Hindlimb muscle (tissue), 1 donor: Measurements from ENCODE around the gene CFAP161. TPM values are rescaled to one million over a fixed set of nuclear protein-coding genes. Genes with fewer than 3 reads are reported as not detected.
A peak's percentile ranks its signal among the peaks of the same experiment; 100 is the strongest.
"Not testable (repeated sequence)": the region's sequence is repeated elsewhere in the genome, so short reads cannot be mapped to it uniquely, and the experiment has no call there.

Experiments
- DNase-seq: peaks from one replicate; pipeline ENCODE4 v3.0.0-alpha.2; 2013
- polyA plus RNA-seq: library from polyadenylated mRNA; unstranded; fragments of 120-200 nt; gene quantifications from one replicate; pipeline ENCODE4 v1.2.1, GENCODE V29; 2013; ENCODE audit not compliant: insufficient read length

CFAP161 gene
- polyA plus RNA-seq, 1 donor: 0.32 TPM

GRCh38 chr15:81158561-81158960, 24.5 kb downstream of the CFAP161 start:
- DNase-seq: not testable (repeated sequence)

- DNase-seq: peak; percentile 87
These were observed 26.5 kb downstream of the CFAP161 start for GRCh38 chr15:81160312-81161159.

GRCh38 chr15:81161160-81161673, 27.1 kb downstream of the CFAP161 start:
- DNase-seq: no peak

DNA sequence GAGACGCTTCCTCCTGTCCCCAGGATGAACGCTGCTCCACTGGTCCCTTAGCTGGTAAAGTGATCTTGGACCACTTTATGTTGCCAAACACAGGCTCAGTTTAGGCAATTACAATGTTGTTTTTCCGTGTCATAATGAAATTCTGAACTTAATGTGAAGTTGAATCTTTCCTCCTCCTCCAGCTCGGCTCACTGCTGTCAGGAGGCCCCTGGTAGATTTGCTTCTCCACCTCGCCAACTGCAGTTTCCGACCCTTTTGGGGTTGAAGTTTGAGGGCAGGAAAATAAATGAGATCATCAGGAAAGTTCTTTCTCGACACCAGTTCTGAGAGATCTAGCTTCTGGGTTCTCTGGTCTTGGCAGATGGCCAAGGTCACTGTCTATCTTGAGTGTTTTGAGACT, 27.8 kb downstream of the CFAP161 start:
- DNase-seq: no peak

DNA sequence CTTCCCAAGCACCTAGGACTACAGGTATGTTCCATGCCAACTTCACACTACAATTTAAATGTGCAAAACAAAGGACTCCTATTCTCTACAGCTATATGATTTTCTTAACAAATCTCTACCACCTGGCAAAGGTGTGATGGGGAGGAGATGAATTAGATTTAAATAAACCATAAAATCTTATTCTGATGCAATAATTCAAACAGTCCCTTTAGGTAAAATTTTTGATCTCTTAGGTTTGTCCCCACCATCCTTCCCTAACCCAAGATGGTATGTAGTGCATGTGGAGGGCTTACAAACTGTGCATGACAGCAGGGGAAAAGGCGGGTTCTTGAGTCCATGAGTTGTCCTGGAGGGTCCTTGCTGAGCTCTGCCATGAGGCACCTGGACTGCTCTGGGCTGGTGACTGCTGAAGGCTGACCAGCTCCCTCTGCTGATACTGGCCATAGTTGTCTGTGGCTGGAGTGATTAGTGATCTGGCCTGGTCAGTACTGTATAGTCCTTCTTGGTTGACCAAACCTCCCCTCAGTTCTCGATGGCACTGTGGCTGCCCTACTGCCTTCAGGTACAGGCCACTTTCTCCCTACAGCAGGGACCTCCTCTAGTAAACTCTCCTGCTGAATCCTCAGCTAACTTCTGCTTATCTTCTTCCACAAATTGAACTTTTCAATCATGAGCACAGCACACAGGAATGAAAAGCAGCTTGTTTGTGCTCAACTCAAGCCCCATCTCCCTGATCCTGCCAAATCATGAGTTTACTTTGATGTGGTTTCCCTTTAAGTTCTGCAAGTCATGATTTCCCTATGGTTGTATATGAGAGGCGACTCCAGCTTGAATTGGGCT, 30.1 kb downstream of the CFAP161 start:
- DNase-seq: no peak

DNA sequence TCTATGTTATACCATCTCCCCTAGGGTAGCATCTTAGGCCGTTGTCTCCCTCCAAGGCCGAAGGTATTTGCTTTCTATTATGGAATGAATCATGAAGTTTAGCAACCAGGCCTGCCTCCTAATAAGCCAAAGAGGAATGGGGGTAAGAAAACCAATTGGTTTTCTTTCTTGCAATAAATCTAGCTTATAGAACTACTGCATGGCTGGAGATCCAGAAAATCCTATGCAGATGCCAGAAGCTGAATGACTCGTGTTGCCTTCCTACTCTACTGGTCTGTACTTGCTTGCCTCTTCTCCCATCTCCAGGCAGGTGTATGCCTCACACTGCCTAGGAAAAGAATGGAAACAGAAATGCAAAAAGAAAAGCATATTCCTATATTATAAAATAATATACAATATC, 31.5 kb downstream of the CFAP161 start:
- DNase-seq: no peak

DNA sequence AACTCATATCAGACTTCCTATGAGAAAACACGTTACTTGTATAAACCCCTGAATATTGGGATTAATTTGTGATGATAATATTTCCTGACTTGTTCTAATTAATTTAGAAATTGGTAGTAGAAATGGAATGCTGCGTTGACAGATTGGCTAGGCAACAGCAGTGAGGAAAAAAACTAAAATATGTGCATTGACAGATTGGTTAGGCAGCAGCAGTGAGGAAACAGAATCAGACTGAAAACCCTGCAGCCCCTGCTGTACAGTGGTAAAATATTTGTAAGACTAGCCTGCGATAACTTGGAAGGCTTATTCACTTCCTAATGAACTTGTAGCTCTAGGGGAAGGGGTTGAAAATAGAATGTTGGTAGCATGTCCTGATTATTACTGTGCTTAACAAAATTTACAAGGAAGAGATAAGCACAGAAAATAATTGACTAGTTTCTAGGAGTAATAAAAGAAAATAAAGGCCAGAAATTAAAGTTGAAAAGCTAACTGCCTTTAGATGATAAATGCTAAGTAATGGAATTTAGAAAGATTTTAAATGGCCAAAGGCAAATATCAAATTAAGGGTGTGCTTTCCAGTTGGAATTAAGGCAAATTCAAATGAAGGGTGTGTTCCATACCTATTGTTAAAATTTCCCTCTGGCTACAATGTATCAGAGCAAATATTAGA, 32.7 kb downstream of the CFAP161 start:
- no peak for DNase-seq

- DNase-seq: no peak
These were observed 34.1 kb downstream of the CFAP161 start for GRCh38 chr15:81168131-81168526.

DNA sequence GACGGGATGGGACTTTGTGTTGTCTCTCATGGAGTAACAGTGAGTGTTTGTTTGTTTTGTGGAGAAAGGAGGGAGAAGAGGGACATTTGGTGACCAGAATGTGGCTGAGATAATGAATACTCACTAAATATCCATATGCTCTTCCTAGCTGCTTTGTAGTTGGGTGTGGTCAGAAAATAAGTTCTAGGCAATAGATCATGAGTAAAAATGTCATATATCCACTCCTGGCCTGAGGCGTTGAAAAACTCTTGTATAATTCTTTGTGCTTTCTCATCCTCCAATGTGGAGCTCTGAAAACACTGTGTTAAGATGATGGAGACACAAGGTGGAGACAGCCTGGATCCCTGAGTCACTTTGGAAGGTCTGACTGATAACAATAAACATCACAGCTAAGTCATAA, 34.6 kb downstream of the CFAP161 start:
- no peak for DNase-seq

GRCh38 chr15:81170511-81170910, 36.4 kb downstream of the CFAP161 start:
- DNase-seq: no peak

- DNase-seq: no peak
These were observed 37.2 kb downstream of the CFAP161 start for GRCh38 chr15:81171286-81171685.

- DNase-seq: no peak
These were observed 40.2 kb downstream of the CFAP161 start for GRCh38 chr15:81174125-81174791.

GRCh38 chr15:81174792-81175327, 40.8 kb downstream of the CFAP161 start:
- no peak for DNase-seq

DNA sequence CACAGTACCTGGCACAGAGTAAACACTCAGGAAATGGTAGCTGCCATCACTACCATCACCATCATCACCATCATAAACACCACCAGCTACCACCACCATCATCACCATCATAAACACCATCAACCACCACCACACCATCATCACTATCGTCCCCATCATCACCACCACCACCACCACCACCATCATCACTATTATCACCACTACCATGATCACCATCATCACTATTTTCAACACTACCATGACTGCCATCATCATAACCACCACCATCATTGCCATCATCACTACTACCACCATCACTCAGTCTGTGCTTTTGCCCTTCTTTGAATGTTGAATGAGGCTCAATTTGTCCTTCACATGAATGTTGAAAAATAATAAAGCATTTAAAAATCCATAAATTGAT, 41.4 kb downstream of the CFAP161 start:
- no peak for DNase-seq

DNA sequence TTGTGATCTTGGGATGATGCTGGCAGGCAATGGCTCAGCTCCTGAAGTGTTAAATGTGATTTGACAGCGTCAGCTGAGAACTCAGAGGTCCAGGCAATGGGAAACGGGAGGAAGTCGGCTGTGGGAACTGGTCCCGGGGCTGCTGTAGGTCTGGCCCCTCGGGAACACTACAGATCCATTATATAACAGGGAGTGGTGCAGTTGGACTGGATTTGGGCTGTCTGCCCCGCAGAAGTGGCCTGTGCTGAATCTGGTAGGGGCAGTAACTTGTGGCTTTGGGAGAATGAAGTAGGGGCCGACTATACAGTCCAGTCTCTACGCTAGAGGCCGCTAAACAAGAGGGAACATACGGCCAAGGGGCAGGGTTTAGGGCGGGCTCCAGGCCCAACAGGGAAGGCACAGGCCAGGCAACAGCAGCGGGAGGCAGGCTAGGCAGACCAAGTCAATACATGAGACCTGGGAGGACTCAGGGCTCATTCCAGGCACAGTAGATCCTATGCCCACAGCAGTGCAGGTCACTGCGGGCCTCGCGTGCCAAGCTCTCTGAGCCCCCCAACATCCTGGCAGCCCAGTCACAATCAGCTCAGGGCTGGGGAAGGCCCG, 42.3 kb downstream of the CFAP161 start:
- DNase-seq: no peak

- DNase-seq: no peak
These were observed 44.3 kb downstream of the CFAP161 start for GRCh38 chr15:81178365-81178764.

GRCh38 chr15:81181220-81181619, 47.1 kb downstream of the CFAP161 start:
- no peak for DNase-seq

- no peak for DNase-seq
These were observed 48.1 kb downstream of the CFAP161 start for GRCh38 chr15:81182031-81182755.

DNA sequence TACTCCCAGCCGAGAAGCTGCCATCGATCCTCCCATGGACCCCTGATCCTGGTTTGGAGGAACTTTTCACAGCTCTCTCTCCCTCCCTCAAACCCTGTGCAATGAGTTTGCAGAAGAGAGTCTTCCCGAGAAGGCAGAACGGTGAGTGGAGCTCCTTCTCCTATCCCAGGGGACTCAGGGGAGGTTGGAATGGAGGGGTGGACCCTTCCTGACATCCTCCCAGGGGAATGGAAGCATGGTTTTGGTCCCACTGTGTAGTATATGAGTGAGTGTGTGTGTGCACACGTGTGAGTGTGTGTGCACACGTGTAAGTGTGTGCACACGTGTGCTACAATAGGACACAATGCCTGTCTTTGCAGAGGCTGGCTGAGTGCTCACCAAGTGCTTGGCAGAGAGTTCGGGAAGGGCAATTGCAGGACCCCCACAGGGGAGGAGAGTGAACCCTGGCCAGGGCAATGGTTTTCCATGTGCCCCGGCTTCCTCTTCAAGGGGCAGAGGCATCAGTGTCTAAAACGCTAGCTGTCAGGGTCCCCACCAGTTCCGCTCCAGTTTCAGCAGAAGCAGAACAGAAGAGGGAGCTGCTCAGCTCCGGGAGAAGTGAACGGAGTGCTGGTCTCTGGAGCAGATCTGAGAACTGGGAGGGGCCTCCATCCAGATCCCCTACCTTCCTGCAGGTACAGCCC, 48.8 kb downstream of the CFAP161 start:
- DNase-seq: no peak

DNA sequence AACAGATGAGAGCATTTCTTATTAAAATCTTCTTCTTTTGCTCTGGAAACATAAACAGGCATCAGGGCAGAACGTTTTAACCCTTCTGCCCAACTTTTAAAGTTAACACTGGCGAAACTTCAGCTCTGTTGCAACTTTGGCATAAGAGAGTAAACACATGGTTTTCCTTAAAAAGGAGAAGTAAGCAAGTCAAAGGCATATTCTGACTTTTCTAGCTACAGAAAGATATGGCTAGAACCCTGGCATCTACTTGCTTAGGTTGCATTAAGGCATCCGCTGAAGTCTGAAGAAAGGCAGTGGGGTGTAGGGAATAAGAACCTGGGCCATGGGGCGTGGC, 49.3 kb downstream of the CFAP161 start:
- DNase-seq: no peak
